ENCODE results near the gene APOB.

The APOB gene

DNA sequence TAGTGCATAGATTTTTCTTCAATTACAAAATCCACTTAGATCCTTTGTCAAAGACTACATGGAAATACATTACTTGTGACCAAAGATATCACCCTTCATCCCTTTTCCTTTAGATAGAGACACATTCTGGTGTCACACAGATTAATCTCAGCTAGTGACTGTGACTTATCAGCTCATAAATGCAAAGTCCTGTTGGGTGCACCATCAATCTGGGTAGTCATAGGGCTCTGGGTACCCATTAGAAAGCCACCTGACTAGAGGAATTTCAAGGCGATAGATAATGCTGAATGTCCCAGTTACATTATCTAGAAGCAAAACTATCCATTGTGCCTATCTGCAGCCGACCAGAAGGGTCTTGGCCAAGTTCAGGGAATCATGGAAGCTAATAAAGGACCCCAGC lies 2.6 kb upstream of the APOB start:
- no peak for DNase-seq (ENCODE audit: low spot score)

- no peak for DNase-seq (ENCODE audit: low spot score)
Observed at GRCh38 chr2:21044694-21045371, 960 bp upstream of the APOB start.

- DNase-seq (ENCODE audit: low spot score), result peak; percentile 67
Observed at GRCh38 chr2:21042958-21043743, 722 bp downstream of the APOB start.

- no peak for DNase-seq (ENCODE audit: low spot score)
Observed at GRCh38 chr2:21042708-21042957, 1.2 kb downstream of the APOB start.

GRCh38 chr2:21041943-21042707 lies 1.7 kb downstream of the APOB start:
- DNase-seq (ENCODE audit: low spot score), result no peak

DNA sequence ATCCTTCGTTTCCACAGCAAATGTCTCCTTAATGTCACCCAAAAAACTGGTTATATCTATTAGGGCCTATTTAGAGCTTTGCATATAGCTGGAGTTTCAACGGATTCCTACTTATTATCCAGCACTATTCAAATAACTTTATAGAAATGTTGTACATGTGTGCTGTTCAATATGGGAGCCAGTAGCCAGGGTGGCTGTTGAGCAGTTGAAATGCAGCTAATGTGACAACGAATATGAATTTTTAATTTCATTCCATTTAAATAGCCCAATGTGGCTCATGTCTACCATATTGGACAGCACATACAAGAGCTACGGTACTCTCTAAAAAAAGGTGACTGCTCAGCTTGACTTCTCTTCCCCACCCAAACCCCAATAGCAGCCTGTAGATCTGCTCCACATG lies 2.4 kb downstream of the APOB start:
- DNase-seq (ENCODE audit: low spot score), result no peak

DNA sequence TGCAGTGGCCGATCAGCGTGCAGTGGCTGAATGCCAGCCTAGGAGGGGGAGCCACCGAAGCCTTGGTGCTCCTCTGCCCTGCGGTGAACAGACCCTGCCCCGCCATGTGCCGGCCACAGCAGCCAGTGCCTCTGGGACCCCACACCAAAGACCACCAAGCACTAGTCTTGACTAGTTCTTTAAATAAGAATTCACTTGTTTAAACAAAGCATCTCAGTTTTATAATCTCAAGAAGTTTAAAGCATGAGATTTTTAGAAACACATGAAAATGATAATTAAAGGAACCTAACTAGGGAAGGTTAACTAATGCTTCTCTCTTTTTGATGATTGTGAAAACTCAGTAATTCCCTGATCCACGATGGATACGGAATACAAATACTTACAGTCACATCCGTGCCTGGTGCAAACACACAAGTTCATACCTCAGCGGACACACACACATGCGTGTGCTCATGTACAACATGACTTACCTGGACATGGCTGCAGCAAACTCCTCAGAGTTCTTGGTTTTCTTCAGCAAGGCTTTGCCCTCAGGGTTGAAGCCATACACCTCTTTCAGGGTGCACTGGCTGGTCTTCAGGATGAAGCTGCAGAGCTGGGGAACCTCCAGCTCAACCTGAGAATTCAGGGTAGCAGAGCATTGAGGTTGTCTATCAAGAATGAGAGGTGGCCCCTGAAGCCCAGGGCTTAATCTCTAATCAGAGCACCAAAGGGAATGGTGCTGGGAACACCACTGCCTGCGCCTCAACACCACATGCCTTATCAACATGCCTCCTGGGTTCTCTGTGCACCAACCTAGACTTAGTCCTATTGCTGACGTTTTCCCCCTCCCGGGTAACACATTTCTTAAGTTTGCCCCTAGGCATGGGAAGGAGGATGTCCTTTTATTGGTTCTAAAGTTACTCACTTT lies 3.1 kb downstream of the APOB start:
- no peak for DNase-seq (ENCODE audit: low spot score)

DNA sequence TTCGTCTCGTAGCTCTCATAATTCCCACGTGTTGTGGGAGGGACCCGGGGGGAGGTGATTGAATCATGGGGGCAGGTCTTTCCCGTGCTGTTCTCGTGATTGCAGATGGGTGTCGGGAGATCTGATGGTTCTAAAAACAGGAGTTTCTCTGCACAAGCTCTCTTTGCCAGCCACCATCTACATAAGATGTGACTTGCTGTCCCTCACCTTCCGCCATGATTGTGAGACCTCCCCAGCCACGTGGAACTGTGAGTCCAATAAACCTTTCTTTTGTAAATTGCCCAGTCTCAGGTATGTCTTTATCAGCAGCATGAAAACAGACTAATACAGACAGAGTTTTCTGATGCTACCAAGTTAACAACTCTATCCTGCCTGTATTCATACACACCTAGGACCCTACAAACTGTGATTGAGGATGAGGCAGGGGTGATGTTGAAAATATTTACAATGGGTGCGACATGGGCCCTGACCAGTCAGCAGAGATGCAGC lies 3.9 kb downstream of the APOB start:
- DNase-seq (ENCODE audit: low spot score), result no peak

- DNase-seq (ENCODE audit: low spot score), result no peak
Observed at GRCh38 chr2:21039080-21039556, 4.8 kb downstream of the APOB start.

DNA sequence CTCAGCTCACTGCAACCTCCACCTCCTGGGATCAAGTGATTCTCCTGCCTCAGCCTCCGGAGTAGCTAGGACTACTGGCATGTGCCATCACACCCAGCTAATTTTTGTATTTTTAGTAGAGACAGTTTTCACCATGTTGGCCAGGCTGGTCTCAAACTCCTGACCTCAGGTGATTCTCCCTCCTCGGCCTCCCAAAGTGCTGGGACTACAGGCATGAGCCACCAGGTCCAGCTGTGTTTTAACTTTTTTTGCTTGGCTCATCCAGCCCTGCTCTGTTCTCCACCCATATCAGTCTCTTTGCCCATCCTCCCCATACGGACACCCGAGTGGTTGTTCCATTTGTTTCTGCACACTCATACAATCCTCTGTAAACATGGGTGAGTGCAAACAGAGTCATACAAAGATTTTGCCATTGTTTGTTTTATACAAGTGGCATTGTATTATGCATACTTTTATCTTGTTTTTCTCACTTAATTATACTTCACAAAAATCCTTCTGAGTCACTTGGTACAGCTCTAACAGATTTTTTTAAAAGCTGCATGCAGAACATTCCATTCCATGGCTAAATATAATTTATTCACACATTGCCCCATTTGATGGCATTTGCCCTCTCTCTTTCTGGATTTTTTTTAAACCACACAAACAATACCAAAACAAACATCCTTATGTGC lies 5.3 kb downstream of the APOB start:
- DNase-seq (ENCODE audit: low spot score), result no peak

DNA sequence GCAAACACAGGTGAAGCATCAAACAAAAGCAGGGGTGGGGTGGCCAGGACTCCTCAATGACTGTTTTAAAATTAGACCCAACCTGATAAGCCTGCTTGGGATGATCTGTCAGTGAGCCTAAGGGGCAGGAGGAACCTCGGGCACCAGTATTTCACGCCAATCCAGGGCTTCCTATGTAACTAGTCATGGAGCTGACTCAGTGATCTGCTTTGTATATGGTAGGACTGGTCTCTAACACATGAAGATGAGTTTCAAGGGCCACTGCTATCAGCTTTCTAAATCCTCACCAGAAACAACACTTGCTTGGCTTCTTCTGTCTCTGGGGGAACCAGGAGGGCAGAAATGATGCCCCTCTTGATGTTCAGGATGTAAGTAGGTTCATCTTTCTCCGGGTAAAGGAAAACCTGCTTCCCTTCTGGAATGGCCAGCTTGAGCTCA lies 6.2 kb downstream of the APOB start:
- no peak for DNase-seq (ENCODE audit: low spot score)

DNA sequence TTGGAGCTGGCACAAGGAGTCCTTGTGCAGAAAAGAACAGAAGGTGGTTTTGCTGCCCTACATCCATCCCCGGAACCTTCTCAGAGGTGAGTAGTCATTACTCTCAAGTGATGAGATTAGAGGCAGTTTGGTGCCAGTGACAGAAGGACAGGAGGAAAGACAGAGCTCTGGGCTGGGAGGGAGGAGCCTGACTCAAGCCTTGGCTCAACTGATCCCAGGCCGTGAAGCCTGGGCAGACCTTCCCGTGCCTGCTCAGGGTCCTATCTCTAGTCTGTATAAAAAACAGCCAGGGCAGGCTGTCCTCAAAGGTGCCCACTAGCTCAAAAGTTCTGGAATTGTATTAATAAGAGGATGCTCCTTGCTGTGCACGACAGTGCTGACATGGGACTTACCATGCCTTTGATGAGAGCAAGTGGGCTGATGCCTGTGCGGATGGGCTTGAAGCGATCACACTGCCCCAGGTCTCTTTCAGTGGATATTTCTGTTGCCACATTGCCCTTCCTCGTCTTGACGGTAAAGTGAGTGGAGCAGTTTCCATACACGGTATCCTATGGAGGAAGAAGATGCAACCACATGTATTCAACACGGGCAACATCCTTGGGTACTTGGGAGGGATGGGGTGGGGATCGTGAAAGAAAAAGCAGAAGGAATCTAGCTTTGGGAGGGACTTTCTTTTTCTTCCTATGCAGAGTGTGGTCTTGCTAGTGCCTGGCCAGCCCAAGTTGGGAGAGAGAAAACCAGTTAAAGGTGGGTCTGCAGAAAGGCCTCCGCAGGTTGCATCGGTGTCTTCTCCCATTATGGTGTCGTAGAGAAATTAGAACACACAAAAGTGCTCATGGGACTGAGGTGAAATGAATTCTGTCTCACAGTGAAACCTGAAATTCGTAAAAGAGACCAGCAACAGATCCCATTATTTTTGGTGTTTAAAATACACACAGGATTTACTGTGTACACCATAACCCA lies 6.9 kb downstream of the APOB start:
- DNase-seq (ENCODE audit: low spot score), result no peak

- DNase-seq (ENCODE audit: low spot score), result no peak
Observed at GRCh38 chr2:21035974-21036707, 7.7 kb downstream of the APOB start.

DNA sequence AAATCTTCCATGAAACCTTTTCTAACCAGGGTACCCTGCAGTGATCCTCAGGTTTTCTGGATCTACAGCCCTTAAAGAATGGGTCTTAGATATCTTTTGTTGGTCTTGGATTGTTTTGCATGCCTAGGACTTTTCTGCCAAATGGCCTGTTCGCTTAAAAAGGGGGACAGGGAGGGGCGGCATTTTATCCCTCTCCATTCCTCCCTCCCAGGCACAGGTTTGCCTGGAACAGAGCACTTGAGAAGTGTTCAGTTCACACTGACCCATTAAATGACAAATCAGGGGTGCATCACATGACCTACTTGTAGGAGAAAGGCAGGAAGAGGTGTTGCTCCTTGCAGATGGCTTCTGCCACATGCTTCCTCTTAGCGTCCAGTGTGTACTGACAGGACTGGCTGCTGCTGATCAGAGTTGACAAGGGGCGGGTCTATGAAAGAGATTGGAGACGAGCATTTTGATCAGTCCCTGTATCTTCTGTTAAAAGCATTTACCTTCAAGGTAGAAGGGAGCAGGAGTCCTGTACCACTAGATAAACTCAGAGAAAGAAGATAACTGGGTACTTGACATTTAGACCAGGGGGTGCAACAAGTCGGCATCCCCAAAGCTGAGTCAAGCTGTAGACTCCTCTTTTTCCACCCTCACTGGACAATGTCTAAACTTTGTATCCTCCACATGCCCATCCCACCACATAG lies 8.4 kb downstream of the APOB start:
- no peak for DNase-seq (ENCODE audit: low spot score)

GRCh38 chr2:21034972-21035279 lies 8.9 kb downstream of the APOB start:
- DNase-seq (ENCODE audit: low spot score), result no peak

DNA sequence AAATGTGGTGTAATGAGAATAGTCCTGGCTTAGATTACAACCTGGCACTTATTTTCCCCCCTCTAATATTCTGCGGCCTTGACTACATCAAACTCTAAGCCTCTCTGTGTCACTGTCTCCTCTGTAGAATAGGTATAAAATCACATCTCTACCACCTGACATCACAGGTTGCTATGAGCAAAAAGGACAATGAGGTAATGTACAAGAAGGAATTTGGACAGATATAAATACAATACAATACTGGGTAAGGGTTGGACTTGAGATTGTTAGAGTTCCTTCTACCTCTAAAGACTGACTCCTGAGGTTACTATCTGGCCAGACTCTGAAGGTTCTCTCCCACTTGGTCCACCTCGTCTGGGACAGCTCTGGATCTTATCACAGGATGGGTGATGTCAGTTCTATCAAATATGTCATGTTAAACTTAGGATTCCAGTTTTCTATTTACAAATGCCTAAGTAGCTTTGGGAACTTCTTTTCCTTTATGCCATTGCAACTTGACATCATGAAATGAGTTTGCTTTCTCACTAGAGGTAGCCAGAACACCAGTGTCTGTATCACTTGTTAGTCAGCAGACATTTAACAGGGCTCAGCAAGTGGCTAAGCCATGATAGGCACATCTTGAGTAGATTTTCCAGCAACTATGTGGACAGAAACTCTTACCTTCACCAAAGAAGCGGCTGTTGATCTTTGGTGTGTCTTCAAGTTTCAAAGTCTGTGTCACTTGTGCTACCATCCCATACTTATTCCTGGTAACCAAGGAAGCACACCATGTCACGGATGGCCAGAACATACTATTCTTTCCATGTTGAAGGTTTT lies 9.5 kb downstream of the APOB start:
- no peak for DNase-seq (ENCODE audit: low spot score)

- no peak for DNase-seq (ENCODE audit: low spot score)
Observed at GRCh38 chr2:21033237-21034155, 10.4 kb downstream of the APOB start.
